ENCODE measurements around the gene RNU6-1. TPM values are rescaled to one million over a fixed set of nuclear protein-coding genes. Genes with fewer than 3 reads are reported as not detected.

Gene RNU6-1
- total RNA-seq, 1 donor from 2014 or later = not detected

GRCh38 chr15:67807836-67808235 lies 32.0 kb downstream of the RNU6-1 start:
- no peaks in the 10 kb centered on the region for H3K9me3 Mint-ChIP-seq (ENCODE audit: unreplicated experiment)
- no peak for TF ChIP-seq CTCF (IDR thresholded peaks at IDR 0.05)
- H3K36me3 Mint-ChIP-seq (ENCODE audit: unreplicated experiment) = peaks cover 2% of the 10 kb centered on the region
- no peak overlapping the region for H3K27ac Mint-ChIP-seq (ENCODE audit: unreplicated experiment)
- no peak overlapping the region for H3K4me3 Mint-ChIP-seq (ENCODE audit: unreplicated experiment)
- H3K27me3 Mint-ChIP-seq (ENCODE audit: unreplicated experiment) = no peaks in the 10 kb centered on the region
- peaks cover 9% of the 10 kb centered on the region for H3K4me1 Mint-ChIP-seq (ENCODE audit: unreplicated experiment)
- no peak for DNase-seq (ENCODE audit: extremely low spot score, unreplicated experiment)

- peaks cover 2% of the 10 kb centered on the region for H3K36me3 Mint-ChIP-seq (ENCODE audit: unreplicated experiment)
These were observed 32.7 kb downstream of the RNU6-1 start for GRCh38 chr15:67807141-67807540.

GRCh38 chr15:67806536-67806935 lies 33.3 kb downstream of the RNU6-1 start:
- Mint-ChIP-seq H3K27me3 (ENCODE audit: unreplicated experiment) (no peaks in the 10 kb centered on the region), H3K36me3 (ENCODE audit: unreplicated experiment) (peaks cover 2% of the 10 kb centered on the region), H3K4me3 (ENCODE audit: unreplicated experiment) (no peak overlapping the region), H3K27ac (ENCODE audit: unreplicated experiment) (no peak overlapping the region), H3K9me3 (ENCODE audit: unreplicated experiment) (no peaks in the 10 kb centered on the region), H3K4me1 (ENCODE audit: unreplicated experiment) (peaks cover 9% of the 10 kb centered on the region)
- TF ChIP-seq CTCF (IDR thresholded peaks at IDR 0.05) = no peak
- DNase-seq (ENCODE audit: extremely low spot score, unreplicated experiment) = no peak

More at GRCh38 chr15:67807141-67807540, 32.7 kb downstream of the RNU6-1 start:
- TF ChIP-seq CTCF (IDR thresholded peaks at IDR 0.05) = no peak
- Mint-ChIP-seq H3K27ac (ENCODE audit: unreplicated experiment) (no peak overlapping the region), H3K4me3 (ENCODE audit: unreplicated experiment) (no peak overlapping the region), H3K27me3 (ENCODE audit: unreplicated experiment) (no peaks in the 10 kb centered on the region), H3K4me1 (ENCODE audit: unreplicated experiment) (peaks cover 9% of the 10 kb centered on the region), H3K9me3 (ENCODE audit: unreplicated experiment) (no peaks in the 10 kb centered on the region)
- DNase-seq (ENCODE audit: extremely low spot score, unreplicated experiment) = no peak

GRCh38 chr15:67805666-67806516 lies 34.0 kb downstream of the RNU6-1 start:
- Mint-ChIP-seq H3K4me3 (ENCODE audit: unreplicated experiment) (no peak overlapping the region), H3K27me3 (ENCODE audit: unreplicated experiment) (no peaks in the 10 kb centered on the region), H3K4me1 (ENCODE audit: unreplicated experiment) (peaks cover 9% of the 10 kb centered on the region), H3K9me3 (ENCODE audit: unreplicated experiment) (no peaks in the 10 kb centered on the region), H3K36me3 (ENCODE audit: unreplicated experiment) (peaks cover 2% of the 10 kb centered on the region), H3K27ac (ENCODE audit: unreplicated experiment) (no peak overlapping the region)
- TF ChIP-seq CTCF (IDR thresholded peaks at IDR 0.05) = no peak
- peak; percentile 73 for DNase-seq (ENCODE audit: extremely low spot score, unreplicated experiment)

- H3K27ac Mint-ChIP-seq (ENCODE audit: unreplicated experiment) = no peak overlapping the region
- no peak overlapping the region for H3K4me3 Mint-ChIP-seq (ENCODE audit: unreplicated experiment)
- H3K9me3 Mint-ChIP-seq (ENCODE audit: unreplicated experiment) = no peaks in the 10 kb centered on the region
- peak; percentile 49 for DNase-seq (ENCODE audit: extremely low spot score, unreplicated experiment)
- peaks cover 9% of the 10 kb centered on the region for H3K4me1 Mint-ChIP-seq (ENCODE audit: unreplicated experiment)
- H3K27me3 Mint-ChIP-seq (ENCODE audit: unreplicated experiment) = no peaks in the 10 kb centered on the region
- no peak for TF ChIP-seq CTCF (IDR thresholded peaks at IDR 0.05)
- peaks cover 2% of the 10 kb centered on the region for H3K36me3 Mint-ChIP-seq (ENCODE audit: unreplicated experiment)
These were observed 34.7 kb downstream of the RNU6-1 start for GRCh38 chr15:67805008-67805665.
